HEK293T (cell line): ENCODE results near the gene SYNJ2.

ENCODE experiments used
- CTCF ChIA-PET: fragments of 350-600 bp; formaldehyde crosslinking; extraction: SDS; loops from one replicate; lab custom pipeline; 2021; ENCODE audit warnings: antibody characterized with exemption, inconsistent platforms; lab: Yijun Ruan, JAX
- POLR2A ChIA-PET: fragments of 350-600 bp; formaldehyde crosslinking; extraction: SDS; loops from one replicate; lab custom pipeline; 2020; ENCODE audit warnings: antibody characterized with exemption, inconsistent platforms; lab: Yijun Ruan, JAX
- DNase-seq: peaks from one replicate; pipeline ENCODE4 v3.0.0; 2012; ENCODE audit warnings: mixed read lengths; ENCODE audit errors: extremely low spot score
- ARNT ChIP-seq: fragments of 450-650 bp; IDR thresholded peaks from 2 replicates; pipeline ENCODE4 v1.6.1; 2017; ENCODE audit warnings: mild to moderate bottlenecking
- BHLHE40 ChIP-seq: fragments of 450-650 bp; IDR thresholded peaks from 2 replicates; pipeline ENCODE4 v1.6.1; 2016; ENCODE audit warnings: mild to moderate bottlenecking, moderate library complexity, borderline replicate concordance
- CTBP1 ChIP-seq: fragments of 450-650 bp; IDR thresholded peaks from 2 replicates; pipeline ENCODE4 v1.6.1; 2016; ENCODE audit warnings: borderline replicate concordance
- ELF4 ChIP-seq: fragments of 450-650 bp; IDR thresholded peaks from 2 replicates; pipeline ENCODE4 v1.6.1; 2017; ENCODE audit warnings: antibody characterized with exemption
- FOXA1 ChIP-seq: fragments of 450-650 bp; IDR thresholded peaks from 2 replicates; pipeline ENCODE4 v1.6.1; 2016; ENCODE audit warnings: mild to moderate bottlenecking
- FOXK2 ChIP-seq: fragments of 450-650 bp; IDR thresholded peaks from 2 replicates; pipeline ENCODE4 v1.6.1; 2016; ENCODE audit warnings: mild to moderate bottlenecking
- FOXM1 ChIP-seq: fragments of 450-650 bp; IDR thresholded peaks from 2 replicates; pipeline ENCODE4 v1.6.1; 2017; ENCODE audit warnings: mild to moderate bottlenecking, borderline replicate concordance
- HDGF ChIP-seq: fragments of 450-650 bp; IDR thresholded peaks from 2 replicates; pipeline ENCODE4 v1.6.1; 2017; ENCODE audit warnings: antibody characterized with exemption, borderline replicate concordance
- L3MBTL2 ChIP-seq: fragments of 450-650 bp; conservative IDR thresholded peaks from 2 replicates; pipeline ENCODE4 v1.6.1; 2016; ENCODE audit warnings: mild to moderate bottlenecking
- LEF1 ChIP-seq: fragments of 450-650 bp; IDR thresholded peaks from 2 replicates; pipeline ENCODE4 v1.6.1; 2017; ENCODE audit warnings: mild to moderate bottlenecking, borderline replicate concordance
- NFRKB ChIP-seq: fragments of 450-650 bp; IDR thresholded peaks from 2 replicates; pipeline ENCODE4 v1.6.1; 2016; ENCODE audit warnings: mild to moderate bottlenecking, moderate library complexity
- SP1 ChIP-seq: fragments of 450-650 bp; IDR thresholded peaks from 2 replicates; pipeline ENCODE4 v1.6.1; 2017
- SUZ12 ChIP-seq: fragments of 450-650 bp; IDR thresholded peaks from 2 replicates; pipeline ENCODE4 v1.6.1; 2016; ENCODE audit warnings: mild to moderate bottlenecking
- TARDBP ChIP-seq: fragments of 450-650 bp; IDR thresholded peaks from 2 replicates; pipeline ENCODE4 v1.6.1; 2016
- ZNF384 ChIP-seq: fragments of 450-650 bp; IDR thresholded peaks from 2 replicates; pipeline ENCODE4 v1.6.1; 2016
- TF ChIP-seq, protein P1 (sequence below): fragments of 450-650 bp; IDR thresholded peaks from 2 replicates; pipeline ENCODE4 v1.6.1; 2016

The SYNJ2 gene

GRCh38 chr6:157953580-157954091 lies 28.0 kb upstream of the SYNJ2 start:
- no peak for DNase-seq
- POLR2A ChIA-PET, result no interaction called here
- CTCF ChIA-PET, result interaction anchor here (0.6 kb wide), 1 partner anchor 18 kb away, joined by 3 read pairs; no protein-coding TSS in a partner anchor

GRCh38 chr6:157954150-157955117 lies 27.2 kb upstream of the SYNJ2 start:
- ChIA-PET CTCF (no interaction called here), POLR2A (no interaction called here)
- no peak for DNase-seq
- no peak for TF ChIP-seq BHLHE40
- no peak for TF ChIP-seq L3MBTL2
- no peak for TF ChIP-seq SUZ12
- no peak for TF ChIP-seq HDGF
- no peak for TF ChIP-seq SP1
- TF ChIP-seq FOXA1, result no peak
- TF ChIP-seq, protein P1, sequence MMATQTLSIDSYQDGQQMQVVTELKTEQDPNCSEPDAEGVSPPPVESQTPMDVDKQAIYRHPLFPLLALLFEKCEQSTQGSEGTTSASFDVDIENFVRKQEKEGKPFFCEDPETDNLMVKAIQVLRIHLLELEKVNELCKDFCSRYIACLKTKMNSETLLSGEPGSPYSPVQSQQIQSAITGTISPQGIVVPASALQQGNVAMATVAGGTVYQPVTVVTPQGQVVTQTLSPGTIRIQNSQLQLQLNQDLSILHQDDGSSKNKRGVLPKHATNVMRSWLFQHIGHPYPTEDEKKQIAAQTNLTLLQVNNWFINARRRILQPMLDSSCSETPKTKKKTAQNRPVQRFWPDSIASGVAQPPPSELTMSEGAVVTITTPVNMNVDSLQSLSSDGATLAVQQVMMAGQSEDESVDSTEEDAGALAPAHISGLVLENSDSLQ, result no peak
- TF ChIP-seq TARDBP, result no peak
- no peak for TF ChIP-seq ELF4
- no peak for TF ChIP-seq LEF1
- no peak for TF ChIP-seq ARNT
- TF ChIP-seq CTBP1, result no peak
- no peak for TF ChIP-seq ZNF384
- TF ChIP-seq FOXM1, result no peak
- TF ChIP-seq NFRKB, result no peak
- TF ChIP-seq FOXK2, result no peak

More at GRCh38 chr6:157953580-157954091, 28.0 kb upstream of the SYNJ2 start:
- TF ChIP-seq LEF1 (no peak), BHLHE40 (no peak)

DNA sequence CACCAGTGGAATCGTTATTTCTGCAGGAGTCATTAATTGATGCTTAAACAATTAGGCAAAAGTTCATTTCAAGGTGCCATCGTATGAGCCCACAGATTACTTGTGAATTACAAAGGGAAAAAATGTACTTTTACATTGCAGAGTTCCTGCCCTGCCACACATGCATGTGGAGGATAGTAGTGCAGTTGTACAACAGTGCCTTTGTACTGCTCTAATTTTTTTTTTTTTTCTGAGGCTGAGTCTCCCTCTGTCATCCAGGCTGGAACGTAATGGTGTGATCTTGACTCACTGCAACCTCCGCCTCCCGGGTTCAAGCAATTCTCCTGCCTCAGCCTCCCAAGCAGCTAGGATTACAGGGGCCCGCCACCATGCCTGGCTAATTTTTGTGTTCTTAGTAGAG lies 26.0 kb upstream of the SYNJ2 start:
- CTCF ChIA-PET, result no interaction called here
- POLR2A ChIA-PET, result no interaction called here
- no peak for TF ChIP-seq L3MBTL2
- no peak for TF ChIP-seq HDGF
- TF ChIP-seq FOXK2, result no peak
- TF ChIP-seq FOXA1, result no peak
- no peak for DNase-seq

DNA sequence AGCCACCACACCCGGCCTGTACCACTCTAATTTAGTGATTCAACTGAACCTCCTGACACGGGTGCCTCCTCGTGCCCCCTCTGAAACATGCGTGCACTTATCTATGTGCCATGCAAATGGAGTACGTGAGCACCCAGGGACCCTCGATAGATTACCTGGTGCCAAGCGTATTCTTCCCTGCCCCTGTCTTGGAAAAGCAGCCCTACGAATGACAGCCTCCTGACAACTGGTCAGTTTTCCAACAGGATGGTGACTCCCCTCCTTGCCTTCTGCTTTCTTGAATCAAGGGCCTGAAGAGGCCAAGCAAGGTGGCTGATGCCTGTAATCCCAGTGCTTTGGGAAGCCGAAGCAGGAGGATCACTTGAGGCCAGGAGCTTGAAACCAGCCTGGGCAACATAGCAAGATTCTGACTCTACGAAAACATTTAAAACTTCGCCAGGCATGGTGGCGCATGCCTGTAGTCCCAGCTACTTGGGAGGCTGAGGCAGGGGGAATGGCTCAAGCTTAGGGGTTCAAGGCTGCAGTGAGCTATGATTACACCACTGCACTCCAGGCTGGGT lies 25.4 kb upstream of the SYNJ2 start:
- POLR2A ChIA-PET, result no interaction called here

DNA sequence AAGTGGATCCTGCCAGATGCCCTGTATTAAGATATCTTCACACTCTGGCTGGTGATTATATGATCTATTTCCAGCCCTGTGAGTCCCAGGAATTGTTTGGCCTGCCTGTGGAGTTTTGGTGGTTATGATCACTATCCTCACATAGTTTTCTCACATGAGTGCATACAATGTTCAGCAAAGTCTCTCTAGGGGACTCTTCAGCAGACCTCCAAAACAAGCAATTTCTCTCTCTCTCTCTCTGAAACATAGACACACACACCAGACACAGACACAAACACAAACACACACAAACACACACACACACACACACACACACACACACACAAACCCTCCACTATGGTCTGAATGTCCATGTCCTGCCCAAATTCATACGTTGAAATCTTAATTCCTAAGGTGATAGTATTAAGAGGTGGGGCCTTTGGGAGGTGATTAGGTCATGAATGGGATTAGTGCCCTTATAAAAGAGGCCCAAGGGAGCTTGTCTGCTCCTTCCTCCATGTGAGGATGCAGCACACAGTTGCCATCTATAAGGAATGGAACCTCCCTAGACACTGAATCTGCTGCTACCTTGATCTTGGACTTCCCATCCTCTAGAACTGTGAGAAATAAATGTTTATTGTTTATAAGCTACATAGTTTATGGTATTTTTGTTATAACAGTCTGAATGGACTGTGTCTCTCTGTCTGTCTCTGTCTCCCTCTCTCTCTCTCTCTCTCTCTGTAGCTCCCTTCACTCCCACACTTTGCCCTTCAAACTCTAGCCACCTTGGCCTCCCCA lies 22.0 kb upstream of the SYNJ2 start:
- TF ChIP-seq ELF4, result no peak
- CTCF ChIA-PET, result no interaction called here
- DNase-seq, result no peak
- POLR2A ChIA-PET, result no interaction called here

More for the DNA sequence above, 25.4 kb upstream of the SYNJ2 start:
- CTCF ChIA-PET, result no interaction called here
- no peak for DNase-seq
- TF ChIP-seq SP1 (no peak), FOXA1 (no peak), FOXM1 (no peak), L3MBTL2 (no peak), NFRKB (no peak), TARDBP (no peak), SUZ12 (no peak), ZNF384 (no peak), ELF4 (no peak), LEF1 (no peak)
- TF ChIP-seq, protein P1, result no peak

- TF ChIP-seq LEF1, result no peak
- no peak for TF ChIP-seq CTBP1
- no peak for TF ChIP-seq HDGF
- TF ChIP-seq, protein P1, result no peak
- TF ChIP-seq SUZ12, result no peak
- no peak for TF ChIP-seq FOXA1
- TF ChIP-seq BHLHE40, result no peak
- TF ChIP-seq ARNT, result no peak
- TF ChIP-seq ELF4, result no peak
- TF ChIP-seq FOXM1, result no peak
- TF ChIP-seq ZNF384, result no peak
- TF ChIP-seq TARDBP, result no peak
- no peak for TF ChIP-seq NFRKB
- ChIA-PET POLR2A (no interaction called here), CTCF (interaction anchor here (0.6 kb wide), 1 partner anchor 198 kb away, joined by 3 read pairs; no protein-coding TSS in a partner anchor)
- DNase-seq, result no peak
Measured at GRCh38 chr6:157961153-157961831, 20.4 kb upstream of the SYNJ2 start.
